Osteoblast (primary cell): ENCODE data around the gene CCN6. TPM values are rescaled to one million over a fixed set of nuclear protein-coding genes. Genes with fewer than 3 reads are reported as not detected.

Source experiments
- DNase-seq: peaks from one replicate; pipeline ENCODE4 v3.0.0; 2011; ENCODE audit warnings: low spot score, mixed read lengths; ENCODE audit not compliant: insufficient read length; ENCODE audit errors: missing footprints
- H2AFZ ChIP-seq: 2 replicates; pipeline ENCODE4 v1.6.0; 2011; ENCODE audit warnings: mild to moderate bottlenecking, low read length
- H3K27ac ChIP-seq: 2 replicates; pipeline ENCODE4 v1.5.1; 2011; ENCODE audit warnings: mild to moderate bottlenecking, low read depth, low read length, moderate library complexity
- H3K27me3 ChIP-seq: 2 replicates; pipeline ENCODE4 v1.6.0; 2012; ENCODE audit warnings: mild to moderate bottlenecking, control low read depth, inconsistent platforms, low read length, moderate library complexity; ENCODE audit not compliant: insufficient read depth
- H3K36me3 ChIP-seq: 2 replicates; pipeline ENCODE4 v1.5.1; 2011; ENCODE audit warnings: mild to moderate bottlenecking, low read length, control low read depth, moderate library complexity; ENCODE audit not compliant: insufficient read depth
- H3K4me1 ChIP-seq: 2 replicates; pipeline ENCODE4 v1.5.1; 2011; ENCODE audit warnings: mild to moderate bottlenecking, low read length, control low read depth, moderate library complexity; ENCODE audit not compliant: insufficient read depth
- H3K4me2 ChIP-seq: 2 replicates; pipeline ENCODE4 v1.6.0; 2011; ENCODE audit warnings: mild to moderate bottlenecking, low read length; ENCODE audit not compliant: insufficient read depth
- H3K4me3 ChIP-seq: fragments of 200-600 bp; sonication (generic); 3 replicates; pipeline ENCODE4 v1.5.1; 2012; ENCODE audit warnings: mild to moderate bottlenecking, low read length, inconsistent platforms; ENCODE audit not compliant: insufficient read depth
- H3K79me2 ChIP-seq: 2 replicates; pipeline ENCODE4 v1.6.0; 2012; ENCODE audit warnings: mild to moderate bottlenecking, low read length, control low read depth, inconsistent platforms; ENCODE audit not compliant: insufficient read depth
- H3K9me3 ChIP-seq: 2 replicates; pipeline ENCODE4 v1.5.1; 2011; ENCODE audit warnings: low read depth, low read length, control low read depth
- H4K20me1 ChIP-seq: 2 replicates; pipeline ENCODE4 v1.6.0; 2012; ENCODE audit warnings: mild to moderate bottlenecking, low read length, control low read depth; ENCODE audit not compliant: insufficient read depth
- total RNA-seq: library from RNA; depleted of rRNA; stranded (reverse); fragments of >200 nt; gene quantifications from 2 replicates; pipeline ENCODE4 v1.2.3, GENCODE V29; 2012
- TF ChIP-seq, protein P1 (sequence below): IDR thresholded peaks from 2 replicates; pipeline ENCODE4 v1.5.1; 2011; ENCODE audit warnings: mild to moderate bottlenecking, low read depth, low read length, moderate library complexity; ENCODE audit errors: extremely low read depth

The CCN6 gene
- total RNA-seq, 1 donor = 6.9 TPM

DNA sequence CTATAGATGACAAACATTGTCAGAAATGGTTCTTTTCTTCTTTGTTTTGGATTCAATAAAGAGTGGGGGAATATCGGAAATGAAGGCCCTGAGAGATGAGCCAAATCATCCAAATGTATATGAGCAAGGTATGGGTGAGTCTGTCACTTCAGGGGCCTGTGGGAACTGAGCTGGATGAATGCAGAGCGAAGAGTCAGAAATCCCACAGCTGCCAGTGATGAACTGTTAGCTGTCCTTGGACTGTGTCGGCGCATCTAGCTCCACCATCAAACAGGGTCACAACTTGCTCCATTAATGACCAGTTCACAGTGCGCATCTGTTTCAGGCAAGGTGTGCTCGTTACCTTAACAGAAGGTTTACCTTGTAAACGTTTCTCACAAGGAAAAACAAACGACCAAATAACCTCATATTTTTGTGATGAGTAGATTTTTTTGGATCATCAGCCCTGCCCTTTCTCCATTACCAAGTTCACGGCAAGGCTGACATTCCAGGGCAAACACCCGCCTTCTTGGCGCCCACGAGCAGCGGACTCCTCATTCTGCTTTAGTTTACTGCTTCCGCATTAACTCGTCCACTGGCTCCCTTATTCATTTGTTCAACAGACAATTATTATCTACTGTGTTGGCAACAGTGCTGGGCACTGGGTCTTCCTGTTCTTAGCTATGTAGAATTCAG is 15.0 kb upstream of the CCN6 start:
- Histone ChIP-seq H4K20me1 (no peaks in the 10 kb centered on the region), H3K27me3 (no peaks in the 10 kb centered on the region), H2AFZ (no peak overlapping the region), H3K27ac (peak overlapping the region; percentile 100), H3K4me2 (peak overlapping the region; percentile 70), H3K9me3 (no peaks in the 10 kb centered on the region), H3K79me2 (no peaks in the 10 kb centered on the region), H3K36me3 (no peaks in the 10 kb centered on the region), H3K4me1 (peaks cover 68% of the 10 kb centered on the region), H3K4me3 (no peak overlapping the region)
- DNase-seq = no peak
- TF ChIP-seq, protein P1, sequence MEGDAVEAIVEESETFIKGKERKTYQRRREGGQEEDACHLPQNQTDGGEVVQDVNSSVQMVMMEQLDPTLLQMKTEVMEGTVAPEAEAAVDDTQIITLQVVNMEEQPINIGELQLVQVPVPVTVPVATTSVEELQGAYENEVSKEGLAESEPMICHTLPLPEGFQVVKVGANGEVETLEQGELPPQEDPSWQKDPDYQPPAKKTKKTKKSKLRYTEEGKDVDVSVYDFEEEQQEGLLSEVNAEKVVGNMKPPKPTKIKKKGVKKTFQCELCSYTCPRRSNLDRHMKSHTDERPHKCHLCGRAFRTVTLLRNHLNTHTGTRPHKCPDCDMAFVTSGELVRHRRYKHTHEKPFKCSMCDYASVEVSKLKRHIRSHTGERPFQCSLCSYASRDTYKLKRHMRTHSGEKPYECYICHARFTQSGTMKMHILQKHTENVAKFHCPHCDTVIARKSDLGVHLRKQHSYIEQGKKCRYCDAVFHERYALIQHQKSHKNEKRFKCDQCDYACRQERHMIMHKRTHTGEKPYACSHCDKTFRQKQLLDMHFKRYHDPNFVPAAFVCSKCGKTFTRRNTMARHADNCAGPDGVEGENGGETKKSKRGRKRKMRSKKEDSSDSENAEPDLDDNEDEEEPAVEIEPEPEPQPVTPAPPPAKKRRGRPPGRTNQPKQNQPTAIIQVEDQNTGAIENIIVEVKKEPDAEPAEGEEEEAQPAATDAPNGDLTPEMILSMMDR = no peak

DNA sequence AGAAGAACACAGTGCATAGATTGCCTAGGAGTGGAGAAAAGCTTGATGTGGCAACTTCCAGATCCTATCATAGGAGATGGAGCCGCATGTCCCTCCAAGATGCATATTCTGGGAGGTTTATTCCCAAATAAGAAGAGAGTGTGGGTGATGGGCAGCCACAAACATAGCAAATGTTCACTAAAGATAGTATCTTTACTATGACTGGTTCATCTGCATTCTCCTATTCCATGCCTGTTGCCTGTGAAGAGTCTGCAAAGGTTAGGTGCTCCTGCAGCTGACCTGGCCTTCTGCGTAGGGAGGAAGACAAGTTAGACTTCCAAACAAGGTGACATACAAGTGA is 14.5 kb upstream of the CCN6 start:
- Histone ChIP-seq H3K27me3 (no peaks in the 10 kb centered on the region), H3K9me3 (no peaks in the 10 kb centered on the region), H3K4me2 (no peak overlapping the region), H3K4me1 (peaks cover 73% of the 10 kb centered on the region), H3K4me3 (no peak overlapping the region), H2AFZ (no peak overlapping the region), H3K36me3 (no peaks in the 10 kb centered on the region), H3K27ac (peak overlapping the region; percentile 100), H3K79me2 (no peaks in the 10 kb centered on the region), H4K20me1 (no peaks in the 10 kb centered on the region)
- TF ChIP-seq, protein P1 = no peak
- no peak for DNase-seq

DNA sequence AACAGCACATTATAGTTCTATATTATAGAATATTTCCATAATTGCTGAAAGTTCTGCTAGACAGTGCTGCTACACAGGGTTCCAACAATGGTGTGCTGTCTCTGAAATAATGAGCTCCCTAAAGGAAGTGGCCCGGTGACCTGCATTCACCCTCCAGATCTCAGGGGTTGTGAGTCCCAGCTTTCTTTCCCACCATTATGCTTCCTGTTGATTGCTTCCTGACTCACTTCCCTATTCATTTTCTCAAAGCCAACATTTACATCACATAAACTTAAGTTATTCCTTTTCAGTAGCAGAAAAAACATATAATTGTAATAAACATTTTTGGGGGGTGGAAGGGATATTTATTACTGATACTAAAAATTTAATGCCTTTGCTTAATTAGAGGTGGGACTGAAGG is 12.9 kb upstream of the CCN6 start:
- Histone ChIP-seq H3K9me3 (no peaks in the 10 kb centered on the region), H2AFZ (no peak overlapping the region), H3K4me2 (no peak overlapping the region), H3K36me3 (no peaks in the 10 kb centered on the region), H3K27ac (peak overlapping the region; percentile 100), H3K4me1 (peaks cover 75% of the 10 kb centered on the region), H3K79me2 (no peaks in the 10 kb centered on the region), H3K27me3 (no peaks in the 10 kb centered on the region), H3K4me3 (no peak overlapping the region), H4K20me1 (no peaks in the 10 kb centered on the region)
- DNase-seq = peak; percentile 74
- TF ChIP-seq, protein P1 = no peak

DNA sequence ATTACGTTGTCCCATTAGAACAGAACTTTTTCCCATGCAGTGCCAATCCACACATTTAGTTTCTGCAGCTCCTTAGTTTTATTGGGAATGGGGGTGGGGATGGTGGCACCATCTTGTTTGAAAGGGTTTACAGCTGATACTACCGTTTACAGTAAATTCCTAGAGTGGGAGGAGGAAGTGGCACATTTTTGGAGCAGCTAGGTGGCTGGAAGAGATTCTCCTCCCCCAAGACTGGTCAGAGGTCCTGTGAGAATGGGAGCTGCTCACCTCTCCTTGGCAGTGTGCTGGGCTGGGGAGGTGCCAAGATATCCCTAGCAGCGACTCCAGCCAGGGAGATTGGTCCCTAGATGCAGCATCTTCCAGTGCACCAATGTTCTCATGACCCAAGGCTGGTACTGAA is 12.4 kb upstream of the CCN6 start:
- H3K4me1 ChIP-seq = peaks cover 69% of the 10 kb centered on the region
- no peak overlapping the region for H3K4me2 ChIP-seq
- peak; percentile 10 for DNase-seq
- H4K20me1 ChIP-seq = no peaks in the 10 kb centered on the region
- no peaks in the 10 kb centered on the region for H3K36me3 ChIP-seq
- TF ChIP-seq, protein P1 = no peak
- peak overlapping the region; percentile 100 for H3K27ac ChIP-seq
- no peak overlapping the region for H3K4me3 ChIP-seq
- no peaks in the 10 kb centered on the region for H3K79me2 ChIP-seq
- H2AFZ ChIP-seq = peak overlapping the region; percentile 2
- no peaks in the 10 kb centered on the region for H3K9me3 ChIP-seq
- no peaks in the 10 kb centered on the region for H3K27me3 ChIP-seq
